ENCODE data around the gene GPR149.

Gene GPR149

GRCh38 chr3:154398084-154398967, 31.7 kb downstream of the GPR149 start:
- Histone ChIP-seq H3K36me3 (no peaks in the 10 kb centered on the region), H3K27ac (no peak overlapping the region), H3K27me3 (ENCODE audit: insufficient read depth, low read depth, severe bottlenecking) (no peaks in the 10 kb centered on the region), H3K4me3 (ENCODE audit: low read depth, low read length) (no peak overlapping the region), H3K9me3 (ENCODE audit: severe bottlenecking) (no peaks in the 10 kb centered on the region)
- TF ChIP-seq CTCF (IDR thresholded peaks at IDR 0.05; ENCODE audit: low read depth, low read length), result no peak
- no peak for DNase-seq

- no peak overlapping the region for H3K4me3 ChIP-seq (ENCODE audit: low read depth, low read length)
- no peaks in the 10 kb centered on the region for H3K36me3 ChIP-seq
- no peak for TF ChIP-seq CTCF (IDR thresholded peaks at IDR 0.05; ENCODE audit: low read depth, low read length)
Observed at GRCh38 chr3:154389861-154390260, 40.1 kb downstream of the GPR149 start.

GRCh38 chr3:154384479-154384878, 45.5 kb downstream of the GPR149 start:
- H3K9me3 ChIP-seq (ENCODE audit: severe bottlenecking), result no peaks in the 10 kb centered on the region
- no peak overlapping the region for H3K4me3 ChIP-seq (ENCODE audit: low read depth, low read length)
- H3K36me3 ChIP-seq, result no peaks in the 10 kb centered on the region
- no peaks in the 10 kb centered on the region for H3K27me3 ChIP-seq (ENCODE audit: insufficient read depth, low read depth, severe bottlenecking)
- DNase-seq, result no peak
- TF ChIP-seq CTCF (IDR thresholded peaks at IDR 0.05; ENCODE audit: low read depth, low read length), result no peak
- H3K27ac ChIP-seq, result no peak overlapping the region

More at GRCh38 chr3:154389861-154390260, 40.1 kb downstream of the GPR149 start:
- Histone ChIP-seq H3K27me3 (ENCODE audit: insufficient read depth, low read depth, severe bottlenecking) (no peaks in the 10 kb centered on the region), H3K9me3 (ENCODE audit: severe bottlenecking) (no peaks in the 10 kb centered on the region), H3K27ac (no peak overlapping the region)
- DNase-seq, result no peak

GRCh38 chr3:154378311-154378710, 51.7 kb downstream of the GPR149 start:
- no peak overlapping the region for H3K27ac ChIP-seq
- H3K9me3 ChIP-seq (ENCODE audit: severe bottlenecking), result no peaks in the 10 kb centered on the region
- no peak for TF ChIP-seq CTCF (IDR thresholded peaks at IDR 0.05; ENCODE audit: low read depth, low read length)
- H3K4me3 ChIP-seq (ENCODE audit: low read depth, low read length), result no peak overlapping the region
- H3K27me3 ChIP-seq (ENCODE audit: insufficient read depth, low read depth, severe bottlenecking), result no peaks in the 10 kb centered on the region
- H3K36me3 ChIP-seq, result no peaks in the 10 kb centered on the region
- DNase-seq, result no peak

GRCh38 chr3:154367221-154367620, 62.8 kb downstream of the GPR149 start:
- no peak for TF ChIP-seq CTCF (IDR thresholded peaks at IDR 0.05; ENCODE audit: low read depth, low read length)
- Histone ChIP-seq H3K4me3 (ENCODE audit: low read depth, low read length) (no peak overlapping the region), H3K27ac (no peak overlapping the region), H3K36me3 (no peaks in the 10 kb centered on the region), H3K27me3 (ENCODE audit: insufficient read depth, low read depth, severe bottlenecking) (no peaks in the 10 kb centered on the region), H3K9me3 (ENCODE audit: severe bottlenecking) (no peaks in the 10 kb centered on the region)
- no peak for DNase-seq
